Globus pallidus (tissue), 1 donor: ENCODE results near the gene FAM234B.
"Not testable (repeated sequence)": the region's sequence is repeated elsewhere in the genome, so short reads cannot be mapped to it uniquely, and the experiment has no call there.

Experiments used
- DNase-seq: peaks from one replicate; pipeline ENCODE4 v3.0.0-alpha.2; 2015; ENCODE audit warnings: low spot score

FAM234B gene

DNA sequence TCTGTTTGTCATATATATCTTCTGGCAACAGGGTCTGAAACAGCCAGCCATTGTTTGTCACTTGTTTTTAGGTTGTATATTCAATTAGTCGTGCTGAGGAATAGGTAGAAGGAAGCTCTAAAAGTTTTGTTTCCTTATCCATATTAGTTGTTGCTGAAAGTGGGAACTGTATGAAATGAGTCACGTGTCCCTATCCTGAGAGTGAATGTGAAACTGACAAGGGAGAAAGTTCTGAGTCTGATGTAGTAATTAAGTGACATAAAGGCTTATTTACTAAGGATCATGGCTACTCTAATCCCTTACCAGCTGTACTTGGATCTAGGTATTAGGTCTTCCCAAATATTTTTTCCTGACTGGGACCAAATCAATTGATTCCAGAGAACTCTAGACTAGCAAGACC, 16.4 kb downstream of the FAM234B start:
- DNase-seq, result no peak

DNA sequence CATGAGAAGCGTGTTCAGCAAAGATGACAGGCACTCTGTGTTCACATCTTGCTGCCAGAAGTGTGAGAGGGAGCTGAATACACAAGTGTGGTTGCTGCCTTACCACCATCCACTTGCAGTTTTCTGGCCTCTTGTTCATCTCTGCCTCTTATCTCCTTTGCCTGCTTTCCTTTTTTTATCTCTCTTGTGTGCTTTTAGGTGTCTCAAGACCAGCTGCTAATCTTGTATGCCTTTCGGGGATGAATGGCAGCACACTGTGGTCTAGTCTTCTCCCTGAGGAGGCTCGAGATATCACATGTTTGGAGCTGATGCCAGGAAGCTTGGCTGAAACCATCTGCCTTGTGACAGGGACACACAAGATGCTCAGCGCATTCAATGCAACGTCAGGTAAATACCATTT, 17.2 kb downstream of the FAM234B start:
- no peak for DNase-seq

DNA sequence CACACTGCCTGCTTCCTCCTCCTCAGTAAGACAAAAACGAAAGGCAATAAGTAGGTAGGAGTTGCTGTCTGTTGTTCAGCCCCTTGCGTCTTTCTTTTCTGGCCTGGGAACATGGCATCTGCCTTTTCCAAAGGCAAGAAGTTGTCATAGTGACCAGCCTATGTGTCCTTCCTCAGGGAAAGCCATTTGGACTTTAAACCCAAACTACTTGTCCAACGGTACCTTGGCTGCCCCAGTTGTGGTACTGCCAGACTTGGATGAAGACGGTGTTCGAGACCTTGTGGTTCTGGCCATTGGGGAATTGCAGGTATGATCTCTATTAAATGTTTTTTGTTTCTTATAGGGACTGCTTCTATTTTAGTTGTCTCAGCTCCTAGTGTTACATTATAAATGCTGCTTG, 18.5 kb downstream of the FAM234B start:
- DNase-seq, result peak; percentile 46

DNA sequence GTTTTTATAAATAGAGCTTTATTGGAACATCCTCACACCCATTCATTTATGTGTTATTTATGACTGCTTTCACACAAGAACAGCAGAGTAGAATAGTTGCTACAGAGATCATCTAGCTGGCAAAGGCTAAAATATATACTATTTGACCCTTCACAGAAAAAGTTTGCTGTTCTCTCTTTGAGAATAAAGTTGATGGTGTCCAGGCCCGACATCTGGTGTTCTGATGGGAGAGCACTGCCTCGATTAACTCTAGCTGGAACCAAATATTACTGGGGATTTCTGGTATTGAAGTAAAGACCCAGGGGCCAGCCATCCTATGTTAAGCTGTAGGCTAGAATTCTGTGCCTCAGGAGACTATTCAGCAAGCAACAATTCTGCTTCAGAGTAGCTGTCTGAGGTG, 21.8 kb downstream of the FAM234B start:
- no peak for DNase-seq

DNA sequence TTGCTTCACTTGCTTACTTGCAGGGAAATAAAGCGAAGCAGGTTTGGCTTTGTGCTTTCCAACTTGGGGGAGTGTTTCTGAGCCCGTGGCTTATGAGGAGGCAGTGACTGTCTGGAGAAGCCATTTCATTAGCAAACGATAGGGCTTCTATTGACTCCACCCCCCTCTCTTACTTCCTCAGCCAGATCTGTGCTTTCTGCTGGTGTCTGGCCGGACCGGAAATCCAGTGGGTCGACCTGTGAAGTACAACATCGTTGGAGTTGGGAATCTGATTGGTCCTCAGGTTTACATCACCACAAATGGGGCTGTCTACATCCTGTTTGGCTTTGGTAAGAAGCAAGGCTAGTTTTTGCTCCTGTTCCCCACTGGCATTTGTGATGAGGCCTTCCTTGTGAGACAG, 22.3 kb downstream of the FAM234B start:
- no peak for DNase-seq

DNA sequence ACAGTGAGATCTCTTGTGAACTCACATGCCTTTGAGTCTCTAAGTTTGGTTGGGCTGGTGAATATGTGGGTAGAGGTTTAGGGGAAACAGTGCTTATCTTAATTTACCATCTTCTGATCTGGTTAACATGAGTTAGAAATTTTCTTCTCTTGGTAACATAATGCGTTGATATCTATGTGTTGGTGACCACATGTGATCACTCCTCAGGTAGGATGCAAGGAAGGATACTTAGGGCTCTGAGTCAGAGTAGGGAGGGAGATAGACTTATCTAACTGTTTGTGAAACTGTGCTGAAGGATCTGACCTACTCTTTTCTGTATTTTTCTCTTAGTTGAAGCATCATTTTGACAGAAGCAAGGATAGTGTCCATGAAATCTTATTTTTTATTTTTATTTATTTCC, 23.1 kb downstream of the FAM234B start:
- DNase-seq, result no peak

DNA sequence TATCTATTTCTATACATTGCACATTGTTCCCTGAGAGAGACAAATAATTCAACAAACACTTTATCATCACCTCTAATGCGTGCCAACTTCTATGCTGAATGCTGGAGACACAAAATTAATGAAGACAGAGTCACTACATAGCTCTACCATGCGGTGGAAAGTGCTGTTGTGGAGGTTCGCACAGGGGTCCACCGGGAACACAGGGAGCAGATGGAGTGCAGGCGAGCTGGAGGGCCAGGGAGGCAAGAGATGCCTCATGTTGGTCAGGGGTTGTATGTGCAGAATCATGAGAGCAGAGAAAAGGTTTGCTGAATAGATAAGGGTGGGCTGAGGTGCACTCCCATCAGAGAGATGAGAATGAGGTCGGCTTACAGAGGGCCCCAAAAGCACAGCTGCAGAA, 25.2 kb downstream of the FAM234B start:
- DNase-seq, result no peak

DNA sequence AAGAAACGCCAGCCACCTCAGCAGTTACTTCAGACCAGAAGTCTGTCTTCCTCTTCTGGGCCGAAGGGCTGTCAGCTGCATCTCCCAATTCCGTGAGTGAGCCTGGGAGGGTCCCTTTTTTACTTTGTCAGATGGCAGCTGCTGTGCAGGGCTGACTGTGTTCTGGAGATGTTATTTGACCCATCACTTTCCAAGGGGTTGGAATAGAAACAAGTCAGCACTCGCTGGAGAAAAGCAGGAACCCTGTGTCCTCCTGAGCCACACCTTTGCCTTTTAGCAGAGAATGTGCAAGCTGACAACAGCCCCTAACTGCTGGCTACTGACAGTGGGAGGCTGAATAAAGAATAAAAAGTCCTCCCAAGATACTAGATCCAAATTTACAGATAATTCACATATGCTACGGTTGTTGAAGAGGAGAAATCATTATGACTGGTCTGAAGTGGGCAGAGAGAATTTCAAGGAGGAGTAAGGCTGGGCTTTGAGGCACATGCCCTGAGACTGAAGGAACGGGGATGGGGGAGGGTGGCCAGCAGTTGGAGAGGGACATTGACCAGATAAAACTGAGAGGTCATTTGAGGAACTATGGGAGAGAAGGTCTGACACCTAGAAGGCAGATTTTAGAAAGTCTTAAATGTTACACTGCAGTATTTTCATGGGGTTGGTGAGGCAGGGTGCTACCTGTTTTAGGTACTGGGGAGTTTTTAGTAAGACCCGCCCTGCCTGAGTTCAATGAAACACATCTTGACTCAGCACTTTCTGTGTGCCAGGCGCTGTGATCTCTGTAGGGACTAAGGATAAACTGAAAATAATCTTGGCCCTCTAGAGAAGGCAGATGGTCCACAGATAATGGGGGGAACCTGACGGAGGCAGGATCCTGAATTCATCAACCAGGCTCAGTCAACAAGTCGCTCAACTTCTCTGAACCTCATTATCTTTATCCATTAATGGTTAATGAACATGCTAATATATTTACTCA, 27.4 kb downstream of the FAM234B start:
- no peak for DNase-seq

DNA sequence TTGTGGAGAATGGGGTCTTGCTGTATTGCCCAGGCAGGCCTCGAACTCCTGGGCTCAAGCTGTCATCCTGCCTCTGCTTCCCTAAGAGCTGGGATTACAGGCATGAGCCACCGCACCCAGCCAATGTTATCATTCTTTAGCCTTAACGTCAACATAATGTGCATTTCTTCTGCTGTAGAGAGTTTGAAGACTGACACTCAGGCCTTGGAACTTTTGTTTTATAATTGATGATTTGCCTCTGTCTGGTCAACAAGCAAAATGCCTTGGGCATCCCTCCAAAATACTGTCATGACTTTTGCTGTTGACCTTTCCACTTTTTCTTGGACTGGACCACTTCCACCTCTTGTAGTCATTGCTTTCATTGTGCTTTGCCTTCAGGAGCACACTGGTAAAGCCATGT, 29.0 kb downstream of the FAM234B start:
- no peak for DNase-seq

DNA sequence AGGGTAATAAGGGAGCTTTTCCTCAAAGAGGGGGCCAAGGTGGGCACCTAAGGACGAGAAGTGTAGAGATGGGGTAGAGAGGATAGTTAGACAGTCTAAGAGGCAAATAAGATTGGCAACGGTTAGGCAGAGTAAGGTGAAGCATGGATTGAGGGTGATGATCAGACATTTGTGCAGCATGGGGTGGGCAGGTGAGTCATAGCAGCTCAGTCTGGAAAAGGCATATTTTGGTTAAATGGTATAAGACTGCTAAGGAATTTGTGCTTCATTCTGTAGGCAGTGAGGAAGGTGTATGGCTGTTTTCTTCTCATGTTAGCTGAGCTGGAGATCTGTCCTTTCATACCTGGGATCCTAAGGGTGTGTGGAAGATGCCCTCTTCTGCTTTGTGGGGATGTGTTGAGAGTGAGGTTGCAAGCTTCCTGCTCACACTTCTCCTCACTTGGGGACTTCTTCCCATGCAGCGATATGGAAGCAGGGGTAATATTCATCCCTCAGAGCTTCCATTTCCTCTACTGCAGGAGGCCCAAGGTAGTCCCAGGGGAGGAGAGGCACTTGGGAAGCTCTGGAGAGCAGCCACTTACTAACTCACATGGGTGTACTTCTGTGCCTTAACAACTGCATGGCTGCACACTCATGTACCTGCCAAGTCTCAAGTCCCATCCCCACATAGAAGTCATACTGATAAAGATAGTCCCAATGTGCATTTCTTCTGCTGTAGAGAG, 30.4 kb downstream of the FAM234B start:
- no peak for DNase-seq

DNA sequence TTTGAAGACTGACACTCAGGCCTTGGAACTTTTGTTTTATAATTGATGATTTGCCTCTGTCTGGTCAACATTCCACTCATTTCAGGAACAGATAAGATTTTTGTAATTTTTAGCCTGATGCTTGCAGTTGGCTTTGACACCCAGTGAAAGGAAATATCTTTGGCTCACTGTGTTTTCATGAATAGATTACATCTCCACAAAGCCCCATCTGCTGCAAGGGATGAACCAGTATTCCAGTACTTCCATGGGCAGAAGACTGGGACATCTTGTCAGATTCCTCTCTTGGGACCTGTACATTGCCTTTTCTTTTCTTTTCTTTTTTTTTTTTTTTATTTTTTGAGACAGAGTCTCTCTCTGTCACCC, 30.9 kb downstream of the FAM234B start:
- no peak for DNase-seq

DNA sequence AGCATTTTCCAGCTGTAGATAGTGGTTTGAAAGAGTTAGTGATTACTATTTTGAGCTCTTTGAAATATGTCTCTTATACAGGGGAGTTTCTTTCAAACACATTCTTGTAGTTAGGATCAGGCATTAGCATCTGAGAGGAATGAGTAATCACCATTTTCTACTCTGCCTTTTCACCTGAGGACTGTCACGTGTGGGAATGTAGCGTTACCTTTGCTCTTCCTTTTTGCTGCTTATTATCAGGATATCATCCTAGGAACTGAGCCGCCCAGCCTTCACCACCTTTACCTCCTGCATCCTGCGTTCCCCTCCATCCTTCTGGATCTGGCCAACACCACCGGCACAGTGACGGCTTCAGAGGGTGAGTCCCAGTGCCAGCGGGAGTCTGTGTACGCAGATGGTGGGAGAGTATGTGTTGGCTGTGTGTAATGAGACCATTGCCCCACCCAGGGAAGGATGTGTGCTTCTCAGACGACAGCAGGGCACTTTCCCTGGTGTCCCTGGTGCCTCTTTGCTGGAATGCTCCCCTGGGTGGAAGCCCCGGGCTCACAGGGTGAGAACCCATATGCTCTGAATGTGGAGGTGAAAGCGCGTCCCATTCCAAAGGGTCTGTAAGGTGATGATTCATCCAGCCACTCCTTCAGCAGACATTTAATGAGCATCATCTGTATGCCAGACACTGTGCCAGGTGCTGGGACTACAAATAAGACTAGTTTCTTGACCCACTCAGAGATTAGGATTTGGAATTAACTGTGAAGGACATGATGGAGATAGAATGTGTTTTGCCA, 31.8 kb downstream of the FAM234B start:
- DNase-seq, result no peak

DNA sequence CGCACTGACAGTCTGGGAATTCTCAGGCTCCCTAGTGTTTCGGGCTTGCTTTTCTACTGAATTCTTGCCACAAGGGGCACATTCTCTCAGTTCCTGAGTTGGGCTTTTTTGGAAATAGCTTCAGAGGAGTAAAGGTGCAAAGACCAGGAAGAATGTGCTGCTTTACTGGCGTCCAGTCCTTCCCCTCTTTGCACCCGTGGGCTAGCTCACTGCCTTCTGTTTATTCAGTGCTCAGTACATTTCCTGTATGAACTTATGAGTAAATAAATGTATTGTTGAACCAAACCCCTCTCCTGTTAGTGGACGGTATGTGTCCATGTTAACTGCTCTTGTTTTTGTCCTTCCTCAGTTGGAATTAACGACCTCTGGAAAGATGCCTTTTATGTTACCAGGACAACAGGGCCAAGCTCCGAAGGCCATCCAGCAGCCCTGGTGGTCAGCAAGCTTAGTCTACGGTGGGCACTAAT, 35.3 kb downstream of the FAM234B start:
- no peak for DNase-seq

DNA sequence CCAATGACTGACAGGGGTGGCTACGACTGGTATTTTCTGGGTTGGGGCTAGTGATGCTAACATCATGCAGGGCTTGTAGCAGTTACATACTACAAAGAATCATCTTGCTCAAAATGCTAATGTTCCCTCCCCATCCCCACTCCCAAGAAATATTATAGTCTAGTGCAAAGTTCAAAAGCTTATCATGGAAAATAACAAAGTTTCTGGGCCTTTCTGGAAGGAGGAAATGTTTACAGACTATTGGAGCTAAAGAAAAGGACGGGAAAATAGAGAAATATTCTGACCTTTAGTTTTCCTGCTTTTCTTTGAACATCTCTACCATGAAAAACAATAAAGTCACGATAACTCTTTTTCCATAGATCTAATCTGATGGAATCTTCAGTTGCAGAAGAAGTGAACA, 36.1 kb downstream of the FAM234B start:
- DNase-seq, result no peak

DNA sequence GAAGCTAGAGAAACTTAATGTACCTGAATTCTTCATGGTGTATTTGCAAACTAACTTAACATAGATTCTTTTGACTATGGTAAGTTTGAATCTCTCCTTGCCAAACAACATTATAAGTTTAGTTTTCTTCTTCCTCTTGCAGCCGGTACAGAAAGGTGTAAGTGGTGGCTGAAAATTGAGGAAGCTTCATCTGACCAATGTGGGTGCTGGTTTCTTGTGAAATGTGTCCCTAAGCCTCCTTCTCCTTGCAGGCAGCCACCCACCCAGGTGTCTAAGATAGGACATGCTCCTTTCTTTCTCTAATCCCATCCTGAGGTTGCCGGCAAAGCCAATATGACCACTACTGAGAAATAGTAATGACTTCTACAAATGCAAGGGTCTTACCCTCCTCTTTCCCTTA, 38.7 kb downstream of the FAM234B start:
- DNase-seq, result no peak

DNA sequence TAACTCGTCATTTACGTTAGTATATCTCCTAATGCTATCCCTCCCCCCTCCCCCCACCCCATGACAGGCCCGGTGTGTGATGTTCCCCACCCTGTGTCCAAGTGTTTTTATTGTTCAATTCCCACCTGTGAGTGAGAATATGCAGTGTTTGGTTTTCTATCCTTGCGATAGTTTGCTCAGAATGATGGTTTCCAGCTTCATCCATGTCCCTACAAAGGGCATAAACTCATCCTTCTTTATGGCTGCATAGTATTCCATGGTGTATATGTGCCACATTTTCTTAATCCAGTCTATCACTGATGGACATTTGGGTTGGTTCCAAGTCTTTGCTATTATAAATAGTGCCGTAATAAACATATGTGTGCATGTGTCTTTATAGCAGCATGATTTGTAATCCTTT, 39.5 kb downstream of the FAM234B start:
- DNase-seq, result not testable (repeated sequence)

DNA sequence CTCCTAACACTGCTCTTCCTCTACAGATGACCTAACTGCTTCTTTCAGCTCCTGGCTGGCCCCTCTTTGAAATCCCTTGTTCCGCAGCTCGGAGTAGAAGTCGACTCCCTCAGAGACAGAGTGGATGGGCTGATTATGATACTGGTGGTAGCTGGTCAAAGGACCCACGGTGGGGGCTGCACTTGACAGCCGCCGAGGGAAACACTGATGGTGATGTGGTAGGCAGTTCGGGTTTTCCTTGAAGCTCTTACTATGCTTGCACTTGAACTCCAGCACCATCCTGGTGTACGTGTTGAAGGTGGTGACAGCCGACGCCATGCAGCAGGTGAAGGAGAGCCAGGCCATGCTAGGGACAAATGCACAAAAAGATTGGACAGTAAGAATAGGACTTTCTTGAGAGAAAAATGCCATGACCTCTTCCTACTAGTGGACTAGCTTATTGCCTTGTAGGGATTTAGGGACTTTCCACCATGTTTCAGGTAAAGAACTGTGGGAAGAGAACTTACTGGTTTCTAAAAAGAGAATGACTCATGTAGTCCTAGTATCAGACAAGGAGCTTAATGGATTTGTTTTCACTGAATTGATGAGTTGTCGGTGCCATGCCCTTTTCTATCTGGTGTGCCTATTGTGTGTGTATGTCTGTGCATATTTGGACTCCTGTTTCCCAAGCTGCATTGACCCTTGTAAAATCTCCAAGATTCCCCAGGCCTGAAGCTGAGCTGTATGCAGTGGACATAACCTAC, 40.9 kb downstream of the FAM234B start:
- DNase-seq, result no peak

DNA sequence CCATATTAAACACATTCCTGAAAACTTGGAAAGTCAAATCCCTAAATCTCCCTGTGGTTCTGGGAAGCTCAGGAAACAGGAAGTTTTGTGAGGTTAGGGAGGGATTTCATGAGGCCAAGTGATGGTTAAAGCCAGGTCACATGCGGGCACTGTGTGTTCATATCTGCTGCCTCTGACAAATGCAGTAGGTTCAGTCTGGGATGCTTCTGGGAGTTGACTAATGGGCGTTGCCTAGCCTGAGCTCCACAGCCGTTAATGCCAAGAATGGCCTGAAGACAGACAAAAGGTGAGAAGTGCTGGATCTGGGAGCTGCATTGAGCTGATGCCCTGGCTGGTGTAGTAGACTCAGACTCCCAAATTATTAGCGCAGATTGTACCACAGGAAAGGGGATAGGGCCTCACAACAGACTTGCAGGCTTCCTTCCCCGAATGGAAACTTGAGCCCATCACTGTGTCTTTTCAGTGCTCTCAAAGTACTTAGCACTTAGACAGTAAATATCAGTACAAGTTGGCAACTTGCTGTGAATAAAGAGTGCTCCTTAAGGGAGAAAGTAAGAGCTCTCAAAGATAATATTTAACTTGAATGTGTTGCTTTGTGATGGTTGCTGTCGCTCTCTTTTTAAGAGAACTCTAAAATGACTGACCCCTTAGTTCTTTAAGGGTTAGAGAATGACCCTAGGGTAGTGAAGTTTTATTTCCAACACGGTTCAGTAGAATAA, 41.9 kb downstream of the FAM234B start:
- no peak for DNase-seq

DNA sequence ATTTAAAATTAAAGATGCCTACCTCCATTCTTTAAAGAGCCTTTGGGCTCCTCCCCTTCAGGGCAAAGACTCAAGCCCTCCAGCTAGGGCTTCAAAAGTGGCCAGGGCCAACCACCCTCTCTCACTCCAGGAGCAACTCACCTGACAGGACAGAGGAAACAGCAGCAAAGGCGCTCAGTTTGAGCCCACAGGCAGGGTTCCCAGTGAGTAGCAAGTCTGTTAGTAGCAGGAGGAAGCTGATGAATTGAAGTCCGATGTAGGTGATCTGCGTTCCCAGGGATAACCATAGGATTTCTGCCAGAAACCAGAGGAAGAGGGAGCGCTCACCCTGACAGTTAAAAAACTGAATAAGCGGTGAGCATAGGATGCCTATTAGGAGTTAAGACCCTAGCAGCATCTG, 43.6 kb downstream of the FAM234B start:
- DNase-seq, result no peak

DNA sequence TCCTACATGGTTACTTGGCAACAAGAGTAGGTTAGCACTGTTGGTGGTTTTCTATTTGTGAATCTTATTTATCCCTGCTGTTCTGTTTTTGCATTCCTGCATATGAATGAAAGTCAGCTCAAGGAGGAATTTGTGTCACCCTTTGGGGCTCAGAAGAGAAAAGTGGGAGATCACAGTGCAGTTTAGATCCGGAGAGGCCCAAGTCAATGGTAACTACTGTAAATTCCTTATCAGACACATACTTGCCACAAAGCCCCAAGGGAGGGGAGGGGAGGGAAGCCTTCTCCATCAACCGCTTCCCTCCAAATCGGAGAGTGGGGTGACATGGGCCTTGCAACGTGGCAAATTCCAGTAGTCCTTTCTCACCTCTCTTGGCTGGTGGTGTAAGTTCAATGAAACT, 44.3 kb downstream of the FAM234B start:
- DNase-seq, result no peak

DNA sequence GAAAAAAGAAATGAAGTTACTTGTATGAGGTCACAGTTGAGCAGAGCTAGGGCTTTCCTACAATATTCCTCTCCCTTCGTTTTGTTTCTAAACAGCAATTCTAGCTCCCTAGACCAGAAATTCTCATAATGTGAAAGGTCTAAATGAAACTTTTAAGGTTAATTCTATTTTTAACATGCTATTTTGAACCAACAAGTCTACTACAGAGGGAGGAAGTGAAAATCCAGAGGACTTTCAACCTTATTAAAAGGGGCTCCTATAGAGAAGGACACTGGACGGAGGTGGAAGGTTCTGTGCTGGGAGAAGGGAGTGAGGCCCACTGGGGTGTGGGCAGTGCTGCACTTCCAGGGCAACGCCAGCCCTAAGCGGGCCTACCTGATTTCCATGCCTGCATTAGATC, 45.9 kb downstream of the FAM234B start:
- DNase-seq, result no peak
